ENCODE results near the gene GALNT2. TPM values are rescaled to one million over a fixed set of nuclear protein-coding genes. Genes with fewer than 3 reads are reported as not detected.

GALNT2 gene
- total and polyA plus RNA-seq, 2 of the 13 experiments (the other 11 are each of a cell fraction or from before 2014, with no cell fraction given) = 39.3 to 39.6 TPM

- TF ChIP-seq ARID5B (CRISPR knock-in tag; IDR thresholded peaks at IDR 0.05) (no peak), MYPOP (CRISPR knock-in tag; IDR thresholded peaks at IDR 0.05) (no peak), ZNF329 (CRISPR knock-in tag; IDR thresholded peaks at IDR 0.05; ENCODE audit: low read depth) (no peak), ZBTB21 (CRISPR knock-in tag; IDR thresholded peaks at IDR 0.05) (no peak), ZBTB49 (CRISPR knock-in tag; IDR thresholded peaks at IDR 0.05; ENCODE audit: borderline replicate concordance) (no peak)
Observed at GRCh38 chr1:230047114-230047865, 19.7 kb upstream of the GALNT2 start (continued).

All from HepG2 (cell line).